ENCODE data around the gene TMC5. TPM values are rescaled to one million over a fixed set of nuclear protein-coding genes. Genes with fewer than 3 reads are reported as not detected.

Gene TMC5
- total RNA-seq, 1 donor from 2014 or later: 0.38 TPM

GRCh38 chr16:19438739-19439138, 21.1 kb downstream of the TMC5 start:
- intact Hi-C loops (cut with micrococcal nuclease): no loop called here
- Histone ChIP-seq H3K27me3 (ENCODE audit: low read depth) (peaks cover 35% of the 10 kb centered on the region), H3K4me3 (no peak overlapping the region), H3K9me3 (replicated peaks) (no peaks in the 10 kb centered on the region), H3K27ac (replicated peaks) (no peak overlapping the region), H3K4me1 (no peaks in the 10 kb centered on the region), H3K36me3 (no peaks in the 10 kb centered on the region)
- TF ChIP-seq CTCF (IDR thresholded peaks at IDR 0.05; ENCODE audit: borderline replicate concordance): no peak
- DNase-seq: no peak

- Histone ChIP-seq H3K9me3 (replicated peaks) (no peaks in the 10 kb centered on the region), H3K36me3 (no peaks in the 10 kb centered on the region), H3K27me3 (ENCODE audit: low read depth) (peaks cover 41% of the 10 kb centered on the region), H3K27ac (replicated peaks) (no peak overlapping the region), H3K4me3 (no peak overlapping the region), H3K4me1 (no peaks in the 10 kb centered on the region)
- intact Hi-C loops (cut with micrococcal nuclease): no loop called here
- DNase-seq: no peak
- TF ChIP-seq CTCF (IDR thresholded peaks at IDR 0.05; ENCODE audit: borderline replicate concordance): no peak
These were observed 21.8 kb downstream of the TMC5 start for GRCh38 chr16:19439483-19439882.

GRCh38 chr16:19443659-19444058, 26.0 kb downstream of the TMC5 start:
- no peak for TF ChIP-seq CTCF (IDR thresholded peaks at IDR 0.05; ENCODE audit: borderline replicate concordance)

GRCh38 chr16:19446300-19446846, 28.7 kb downstream of the TMC5 start:
- H3K4me3 ChIP-seq: no peak overlapping the region
- H3K27ac ChIP-seq (replicated peaks): no peak overlapping the region
- no peak for DNase-seq
- TF ChIP-seq CTCF (IDR thresholded peaks at IDR 0.05; ENCODE audit: borderline replicate concordance): no peak
- intact Hi-C loops (cut with micrococcal nuclease): no loop called here
- H3K4me1 ChIP-seq: no peaks in the 10 kb centered on the region
- H3K27me3 ChIP-seq (ENCODE audit: low read depth): peaks cover 50% of the 10 kb centered on the region
- H3K9me3 ChIP-seq (replicated peaks): peaks cover 6% of the 10 kb centered on the region
- H3K36me3 ChIP-seq: no peaks in the 10 kb centered on the region

More at GRCh38 chr16:19443659-19444058, 26.0 kb downstream of the TMC5 start:
- intact Hi-C loops (cut with micrococcal nuclease): no loop called here
- H3K9me3 ChIP-seq (replicated peaks): peaks cover 6% of the 10 kb centered on the region
- no peak overlapping the region for H3K4me3 ChIP-seq
- H3K36me3 ChIP-seq: no peaks in the 10 kb centered on the region
- DNase-seq: no peak
- H3K27me3 ChIP-seq (ENCODE audit: low read depth): peaks cover 49% of the 10 kb centered on the region
- H3K4me1 ChIP-seq: no peaks in the 10 kb centered on the region
- H3K27ac ChIP-seq (replicated peaks): no peak overlapping the region

- no peak for DNase-seq
- Histone ChIP-seq H3K4me3 (no peak overlapping the region), H3K4me1 (no peaks in the 10 kb centered on the region), H3K27ac (replicated peaks) (no peak overlapping the region), H3K9me3 (replicated peaks) (peaks cover 6% of the 10 kb centered on the region), H3K27me3 (ENCODE audit: low read depth) (peaks cover 46% of the 10 kb centered on the region), H3K36me3 (no peaks in the 10 kb centered on the region)
- no peak for TF ChIP-seq CTCF (IDR thresholded peaks at IDR 0.05; ENCODE audit: borderline replicate concordance)
- intact Hi-C loops (cut with micrococcal nuclease): no loop called here
These were observed 29.2 kb downstream of the TMC5 start for GRCh38 chr16:19446886-19447285.
